Fibroblast of mammary gland (primary cell): ENCODE data around the gene CIAPIN1.

Experiments used
- DNase-seq: peaks from one replicate; pipeline ENCODE4 v3.0.0-alpha.2; 2010; ENCODE audit warnings: low read depth
- H3K4me3 ChIP-seq: 2 replicates; pipeline ENCODE4 v1.5.1; 2011; ENCODE audit warnings: low read depth, mild to moderate bottlenecking, low read length, moderate library complexity; ENCODE audit not compliant: control insufficient read depth
- TF ChIP-seq, protein P1 (sequence below): conservative IDR thresholded peaks from 2 replicates; pipeline ENCODE4 v1.5.1; 2011; ENCODE audit warnings: low read depth, low read length, inconsistent platforms; ENCODE audit not compliant: control insufficient read depth, insufficient read depth

CIAPIN1 gene

DNA sequence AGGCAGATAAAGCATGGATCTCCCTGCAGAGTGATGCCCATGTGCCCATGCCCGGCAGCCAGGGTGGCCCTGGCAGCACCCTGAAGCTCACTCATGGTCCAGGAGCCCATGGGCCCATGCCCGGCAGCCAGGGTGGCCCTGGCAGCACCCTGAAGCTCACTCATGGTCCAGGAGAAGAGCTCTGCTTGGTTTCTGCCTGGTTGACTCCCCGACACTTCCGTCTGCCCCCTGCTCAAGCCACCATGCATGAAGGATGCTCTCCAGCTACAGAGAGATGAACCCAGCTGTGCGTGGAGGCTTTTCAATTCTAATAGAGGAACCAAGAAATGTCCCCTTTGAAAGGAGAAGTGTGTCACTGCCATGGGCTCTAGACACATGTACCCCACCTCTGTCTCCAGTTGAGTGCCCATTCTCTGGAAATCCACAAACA is 33.9 kb downstream of the CIAPIN1 start:
- TF ChIP-seq, protein P1, sequence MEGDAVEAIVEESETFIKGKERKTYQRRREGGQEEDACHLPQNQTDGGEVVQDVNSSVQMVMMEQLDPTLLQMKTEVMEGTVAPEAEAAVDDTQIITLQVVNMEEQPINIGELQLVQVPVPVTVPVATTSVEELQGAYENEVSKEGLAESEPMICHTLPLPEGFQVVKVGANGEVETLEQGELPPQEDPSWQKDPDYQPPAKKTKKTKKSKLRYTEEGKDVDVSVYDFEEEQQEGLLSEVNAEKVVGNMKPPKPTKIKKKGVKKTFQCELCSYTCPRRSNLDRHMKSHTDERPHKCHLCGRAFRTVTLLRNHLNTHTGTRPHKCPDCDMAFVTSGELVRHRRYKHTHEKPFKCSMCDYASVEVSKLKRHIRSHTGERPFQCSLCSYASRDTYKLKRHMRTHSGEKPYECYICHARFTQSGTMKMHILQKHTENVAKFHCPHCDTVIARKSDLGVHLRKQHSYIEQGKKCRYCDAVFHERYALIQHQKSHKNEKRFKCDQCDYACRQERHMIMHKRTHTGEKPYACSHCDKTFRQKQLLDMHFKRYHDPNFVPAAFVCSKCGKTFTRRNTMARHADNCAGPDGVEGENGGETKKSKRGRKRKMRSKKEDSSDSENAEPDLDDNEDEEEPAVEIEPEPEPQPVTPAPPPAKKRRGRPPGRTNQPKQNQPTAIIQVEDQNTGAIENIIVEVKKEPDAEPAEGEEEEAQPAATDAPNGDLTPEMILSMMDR: no peak
- DNase-seq: no peak
- H3K4me3 ChIP-seq: no peak overlapping the region

DNA sequence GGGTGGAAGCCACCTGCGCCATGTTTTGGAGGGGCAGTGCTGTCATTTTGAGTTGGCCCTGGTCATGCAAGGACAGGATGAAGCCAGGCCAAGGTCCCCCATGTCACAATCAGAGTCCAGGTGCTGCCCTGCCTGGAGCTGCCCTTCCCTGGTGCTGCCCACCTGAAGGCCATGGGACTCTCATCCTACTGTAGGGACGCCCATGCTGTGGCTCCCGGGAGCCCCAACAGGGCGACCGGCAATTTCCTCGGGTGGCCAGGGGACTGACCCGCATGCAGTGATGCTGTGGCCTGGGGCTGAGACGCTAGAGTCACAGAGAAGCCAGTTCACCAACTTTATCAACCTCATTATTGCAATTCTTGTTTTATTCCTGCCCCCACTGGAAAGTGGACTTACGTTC is 34.6 kb downstream of the CIAPIN1 start:
- no peak overlapping the region for H3K4me3 ChIP-seq
- no peak for DNase-seq
- TF ChIP-seq, protein P1: no peak

DNA sequence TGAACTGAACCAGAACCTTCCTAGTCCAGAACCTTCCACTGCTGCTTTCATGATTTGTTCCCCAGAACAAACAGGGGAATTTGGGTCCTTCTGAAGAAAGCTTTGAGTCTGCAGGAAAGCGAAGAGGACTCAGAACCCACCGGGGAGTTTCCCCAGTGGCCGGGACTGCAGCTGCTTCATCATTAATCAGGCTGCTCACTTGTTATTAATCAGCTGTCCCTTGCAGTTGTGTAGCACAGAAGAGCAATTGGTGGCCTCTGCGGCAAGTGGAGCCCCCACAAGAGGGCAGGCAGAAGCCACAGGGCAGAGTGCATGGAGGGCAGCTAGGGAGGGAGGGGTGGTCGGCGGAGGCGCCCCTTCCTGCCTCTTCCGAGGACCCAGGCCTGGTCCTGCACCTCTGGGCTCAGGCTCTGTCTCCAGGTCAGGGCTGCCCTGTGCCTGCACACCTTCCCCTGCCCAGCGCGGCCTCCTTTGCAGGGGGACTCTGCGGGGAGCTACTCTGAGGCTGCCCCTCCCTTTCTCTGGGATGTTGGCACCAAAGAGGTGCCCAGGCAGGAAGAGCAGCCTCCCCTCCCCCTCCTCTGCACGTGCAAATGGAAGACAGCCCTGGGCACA is 35.7 kb downstream of the CIAPIN1 start:
- TF ChIP-seq, protein P1: no peak
- DNase-seq: no peak
- no peak overlapping the region for H3K4me3 ChIP-seq

DNA sequence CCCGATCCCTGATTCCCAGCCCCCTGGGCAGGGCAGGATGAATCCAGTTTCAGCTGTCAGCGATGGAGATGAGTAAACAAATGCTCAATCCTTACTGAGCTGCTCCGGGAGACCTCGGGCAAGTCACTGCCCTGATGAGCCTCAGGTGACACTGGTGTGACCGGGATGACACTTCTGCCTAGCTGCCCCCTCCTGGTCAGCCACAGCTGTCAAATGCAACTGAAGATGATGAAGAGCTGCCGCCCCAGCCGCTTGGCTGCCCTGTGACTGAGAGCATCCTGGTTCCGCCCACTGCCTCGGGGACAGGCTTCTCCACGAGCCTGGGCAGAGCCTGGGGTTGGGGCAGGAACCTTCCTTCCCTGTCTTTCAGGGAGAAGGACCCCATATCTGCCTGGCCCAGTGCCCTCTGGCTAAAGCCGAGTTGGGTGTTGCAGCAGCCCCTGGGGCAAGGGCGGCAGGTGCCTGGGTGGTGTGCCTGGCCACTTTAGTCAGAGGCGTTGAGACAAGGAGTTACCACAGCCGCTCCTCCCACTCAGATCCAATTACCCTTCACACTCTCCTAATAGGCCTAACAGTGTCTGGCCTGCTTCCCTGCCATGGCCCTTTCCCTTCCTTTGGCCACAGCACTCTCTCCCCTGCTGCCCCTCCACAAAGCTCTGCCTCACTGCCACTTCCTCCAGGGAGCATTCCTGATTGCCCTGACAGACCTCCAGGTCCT is 37.2 kb downstream of the CIAPIN1 start:
- no peak for DNase-seq
- TF ChIP-seq, protein P1: no peak
- H3K4me3 ChIP-seq: no peak overlapping the region

DNA sequence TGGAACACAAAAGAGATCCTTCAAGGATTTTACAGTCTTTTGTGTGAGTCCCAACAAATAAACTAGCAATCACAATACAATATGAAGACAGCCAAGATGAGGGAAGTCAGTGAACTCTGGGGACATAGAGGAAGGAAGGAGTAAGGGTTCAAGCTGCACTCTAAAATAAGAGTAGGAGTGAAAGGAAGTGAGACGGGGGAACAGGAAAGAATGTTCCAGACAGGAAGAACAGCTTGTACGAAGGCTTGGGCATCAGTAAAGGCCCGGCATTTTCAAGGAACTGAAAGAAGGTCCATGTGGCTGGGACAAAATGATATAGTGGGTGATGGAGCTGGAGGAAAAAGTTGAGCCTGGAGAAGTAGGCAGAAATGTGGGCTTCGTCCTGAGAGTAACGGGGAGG is 38.1 kb downstream of the CIAPIN1 start:
- TF ChIP-seq, protein P1: no peak
- no peak for DNase-seq
- H3K4me3 ChIP-seq: no peak overlapping the region

DNA sequence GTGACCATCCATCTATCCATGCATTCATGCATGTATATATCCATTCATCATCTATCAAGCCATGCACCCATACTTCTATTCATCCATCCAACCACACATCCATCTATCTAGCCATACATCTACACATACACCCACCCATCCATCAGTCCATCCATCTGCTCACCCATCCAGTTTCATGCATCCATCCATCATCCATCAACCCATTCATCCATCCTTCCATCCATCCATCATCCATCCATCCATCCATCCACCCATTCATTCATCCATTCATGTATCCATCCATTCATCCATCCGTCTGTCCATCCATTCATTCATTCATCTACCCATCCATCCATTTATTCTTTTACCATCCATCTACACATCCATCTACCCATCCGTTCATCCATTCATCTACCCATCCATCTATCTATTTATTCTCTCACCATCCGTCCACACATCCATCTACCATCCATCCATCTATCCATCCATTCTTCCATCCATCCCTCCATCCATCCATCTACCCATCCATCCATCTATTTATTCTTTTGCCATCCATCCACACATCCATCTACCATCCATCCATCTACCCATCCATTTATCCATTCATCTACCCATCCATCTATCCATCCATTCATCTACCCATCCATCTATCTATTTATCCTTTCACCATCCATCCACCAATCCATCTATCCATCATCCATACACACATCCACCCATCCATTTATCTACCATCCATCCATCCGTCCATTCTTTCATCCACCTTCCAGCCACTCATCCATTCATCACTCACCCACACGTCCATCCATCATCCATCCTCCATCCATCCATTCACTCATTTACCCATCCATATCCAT is 39.4 kb downstream of the CIAPIN1 start:
- no peak overlapping the region for H3K4me3 ChIP-seq
- TF ChIP-seq, protein P1: no peak
- no peak for DNase-seq
